ENCODE measurements around the gene DSG1.
A peak's percentile ranks its signal among the peaks of the same experiment; 100 is the strongest.
"Not testable (repeated sequence)": the region's sequence is repeated elsewhere in the genome, so short reads cannot be mapped to it uniquely, and the experiment has no call there.

DSG1 gene

DNA sequence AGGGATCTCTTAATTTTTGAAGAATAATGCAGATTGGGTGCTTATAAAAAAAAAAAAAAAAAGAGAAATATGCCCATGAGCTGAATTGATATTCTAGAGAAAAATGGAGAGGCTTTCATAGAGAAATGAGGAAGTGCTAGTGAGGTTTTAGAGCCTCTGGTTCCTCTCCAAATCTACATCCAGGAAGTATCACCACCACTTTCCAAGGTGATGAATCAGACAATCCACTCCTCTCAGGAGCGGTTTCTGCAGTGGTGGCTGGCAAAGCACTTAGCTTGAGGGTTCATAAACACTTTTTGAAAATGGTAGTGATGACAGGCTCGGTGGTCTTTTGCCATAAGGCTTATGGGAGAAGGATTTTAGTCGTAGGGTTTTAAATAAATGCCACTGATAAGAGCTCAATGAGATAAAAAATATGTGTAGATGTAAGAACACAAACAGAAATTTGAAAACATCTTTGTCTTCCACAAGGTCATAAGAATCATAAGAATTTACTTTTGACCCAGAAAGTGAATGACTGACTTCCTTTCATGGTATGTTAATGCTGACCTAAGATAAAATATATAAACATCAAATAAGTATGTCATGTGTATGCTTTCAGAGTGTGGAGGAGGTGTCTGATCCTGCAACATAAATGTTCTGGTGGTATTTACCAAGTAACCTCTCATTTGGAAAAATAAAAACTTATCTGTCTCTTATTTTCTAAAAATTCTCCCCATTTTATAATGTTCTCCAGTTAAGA, 42.1 kb upstream of the DSG1 start:
- TF ChIP-seq, protein P1, sequence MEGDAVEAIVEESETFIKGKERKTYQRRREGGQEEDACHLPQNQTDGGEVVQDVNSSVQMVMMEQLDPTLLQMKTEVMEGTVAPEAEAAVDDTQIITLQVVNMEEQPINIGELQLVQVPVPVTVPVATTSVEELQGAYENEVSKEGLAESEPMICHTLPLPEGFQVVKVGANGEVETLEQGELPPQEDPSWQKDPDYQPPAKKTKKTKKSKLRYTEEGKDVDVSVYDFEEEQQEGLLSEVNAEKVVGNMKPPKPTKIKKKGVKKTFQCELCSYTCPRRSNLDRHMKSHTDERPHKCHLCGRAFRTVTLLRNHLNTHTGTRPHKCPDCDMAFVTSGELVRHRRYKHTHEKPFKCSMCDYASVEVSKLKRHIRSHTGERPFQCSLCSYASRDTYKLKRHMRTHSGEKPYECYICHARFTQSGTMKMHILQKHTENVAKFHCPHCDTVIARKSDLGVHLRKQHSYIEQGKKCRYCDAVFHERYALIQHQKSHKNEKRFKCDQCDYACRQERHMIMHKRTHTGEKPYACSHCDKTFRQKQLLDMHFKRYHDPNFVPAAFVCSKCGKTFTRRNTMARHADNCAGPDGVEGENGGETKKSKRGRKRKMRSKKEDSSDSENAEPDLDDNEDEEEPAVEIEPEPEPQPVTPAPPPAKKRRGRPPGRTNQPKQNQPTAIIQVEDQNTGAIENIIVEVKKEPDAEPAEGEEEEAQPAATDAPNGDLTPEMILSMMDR (IDR thresholded peaks at IDR 0.05; ENCODE audit: low read depth, low read length): no peak
- in situ Hi-C loops (cut with HindIII; ENCODE audit: low sequenced_read_pairs): no loop called here
- DNase-seq (ENCODE audit: low read depth, low spot score): peak; percentile 22

DNA sequence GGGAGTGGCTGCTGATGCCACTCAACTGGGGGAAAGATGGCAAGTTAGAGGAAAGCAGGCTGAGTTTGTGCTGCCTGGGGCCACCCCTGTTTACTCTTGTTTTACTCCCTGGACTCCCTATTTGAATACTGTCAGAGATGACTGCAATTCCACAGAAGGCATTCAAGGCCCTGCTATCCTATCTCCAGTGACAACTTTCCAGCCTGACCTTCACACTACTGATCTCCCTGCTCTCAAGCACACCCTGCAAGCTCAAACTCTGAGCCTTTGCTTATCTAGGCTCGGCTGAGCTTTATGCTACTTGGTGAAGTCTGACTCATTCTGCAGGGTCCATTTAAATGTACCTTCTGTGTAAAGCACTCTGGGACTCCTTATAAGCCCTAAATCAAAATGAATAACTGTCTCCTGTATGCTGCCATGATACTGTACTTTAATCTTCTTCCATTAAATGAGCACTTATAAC, 39.3 kb upstream of the DSG1 start:
- H3K4me3 ChIP-seq (ENCODE audit: low read depth, low read length): no peak overlapping the region
- TF ChIP-seq, protein P1 (IDR thresholded peaks at IDR 0.05; ENCODE audit: low read depth, low read length): no peak
- DNase-seq (ENCODE audit: low read depth, low spot score): no peak
- in situ Hi-C loops (cut with HindIII; ENCODE audit: low sequenced_read_pairs): no loop called here

More for the DNA sequence above, 42.1 kb upstream of the DSG1 start:
- H3K4me3 ChIP-seq (ENCODE audit: low read depth, low read length): no peak overlapping the region

DNA sequence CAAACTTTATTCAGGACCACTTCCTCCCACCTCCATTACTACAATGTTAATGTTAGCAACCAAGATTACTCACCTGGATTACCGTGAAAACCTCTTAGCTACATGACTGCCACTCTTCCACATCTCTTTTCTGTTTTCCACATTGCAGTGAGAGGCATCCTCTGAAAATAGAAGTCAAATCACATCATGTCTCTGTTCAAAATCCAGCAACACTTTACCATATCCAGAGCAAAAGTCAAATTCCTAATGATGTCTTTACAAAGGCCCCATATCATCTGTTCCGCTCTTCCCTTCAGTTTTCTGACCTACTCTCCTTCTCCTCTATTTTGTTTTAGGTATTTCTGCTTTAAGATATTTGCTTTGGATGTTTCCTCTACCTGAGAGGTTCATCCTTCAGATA, 37.5 kb upstream of the DSG1 start:
- no peak overlapping the region for H3K4me3 ChIP-seq (ENCODE audit: low read depth, low read length)
- TF ChIP-seq, protein P1 (IDR thresholded peaks at IDR 0.05; ENCODE audit: low read depth, low read length): no peak
- in situ Hi-C loops (cut with HindIII; ENCODE audit: low sequenced_read_pairs): no loop called here
- DNase-seq (ENCODE audit: low read depth, low spot score): no peak

DNA sequence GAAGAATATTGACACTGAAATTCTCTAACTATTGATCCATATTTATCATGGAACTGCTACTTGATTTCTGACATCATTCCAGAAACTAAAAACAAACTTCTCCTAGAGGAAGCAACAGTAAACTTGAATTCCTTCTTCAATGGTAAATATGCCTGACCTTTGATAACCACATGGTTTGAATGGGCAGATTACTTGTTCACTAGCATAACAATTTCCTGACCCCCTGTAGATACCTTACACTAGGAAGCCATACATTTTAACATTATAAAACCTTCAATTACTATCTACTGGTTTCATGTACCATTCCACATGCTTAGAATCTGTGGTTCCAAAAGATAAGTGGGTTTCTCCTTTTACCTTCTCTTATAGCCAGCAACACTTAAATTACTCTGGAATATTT, 36.5 kb upstream of the DSG1 start:
- no peak overlapping the region for H3K4me3 ChIP-seq (ENCODE audit: low read depth, low read length)
- no peak for DNase-seq (ENCODE audit: low read depth, low spot score)
- TF ChIP-seq, protein P1 (IDR thresholded peaks at IDR 0.05; ENCODE audit: low read depth, low read length): no peak
- in situ Hi-C loops (cut with HindIII; ENCODE audit: low sequenced_read_pairs): no loop called here

DNA sequence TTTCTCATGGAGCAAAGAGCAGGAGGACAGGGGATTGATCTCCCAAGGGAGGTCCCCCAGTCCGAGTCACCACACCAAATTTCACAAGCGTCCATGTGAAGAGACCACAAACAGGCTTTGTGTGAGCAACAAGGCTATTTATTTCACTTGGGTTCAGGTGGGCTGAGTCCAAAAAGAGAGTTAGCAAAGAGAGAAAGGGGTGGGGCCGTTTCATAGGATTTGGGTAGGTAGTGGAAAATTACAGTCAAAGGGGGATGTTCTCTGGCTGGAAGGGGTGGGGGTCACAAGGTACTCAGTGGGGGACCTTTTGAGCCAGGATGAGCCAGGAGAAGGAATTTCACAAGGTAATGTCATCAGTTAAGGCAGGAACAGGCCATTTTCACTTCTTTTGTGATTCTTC, 28.5 kb upstream of the DSG1 start:
- H3K4me3 ChIP-seq (ENCODE audit: low read depth, low read length); DNase-seq (ENCODE audit: low read depth, low spot score); in situ Hi-C loops (cut with HindIII; ENCODE audit: low sequenced_read_pairs): not testable (repeated sequence)

DNA sequence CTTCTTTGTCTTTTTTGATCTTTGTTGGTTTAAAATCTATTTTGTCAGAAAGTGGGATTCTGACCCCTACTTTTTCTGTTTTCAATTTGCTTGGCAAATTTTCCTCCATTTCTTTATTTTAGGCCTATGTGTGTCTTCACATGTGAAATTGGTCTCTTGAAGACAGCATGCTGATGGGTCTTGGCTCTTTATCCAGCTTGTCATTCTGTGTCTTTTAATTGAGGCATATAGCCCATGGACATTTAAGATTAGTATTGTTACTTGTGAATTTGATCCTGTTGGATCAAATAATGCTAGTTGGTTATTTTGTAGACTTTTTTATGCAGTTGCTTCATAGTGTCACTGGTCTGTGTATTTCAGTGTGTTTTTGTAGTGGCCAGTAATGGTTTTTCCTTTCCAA, 26.3 kb upstream of the DSG1 start:
- no peak overlapping the region for H3K4me3 ChIP-seq (ENCODE audit: low read depth, low read length)
- in situ Hi-C loops (cut with HindIII; ENCODE audit: low sequenced_read_pairs): no loop called here
- no peak for DNase-seq (ENCODE audit: low read depth, low spot score)
- TF ChIP-seq, protein P1 (IDR thresholded peaks at IDR 0.05; ENCODE audit: low read depth, low read length): no peak

DNA sequence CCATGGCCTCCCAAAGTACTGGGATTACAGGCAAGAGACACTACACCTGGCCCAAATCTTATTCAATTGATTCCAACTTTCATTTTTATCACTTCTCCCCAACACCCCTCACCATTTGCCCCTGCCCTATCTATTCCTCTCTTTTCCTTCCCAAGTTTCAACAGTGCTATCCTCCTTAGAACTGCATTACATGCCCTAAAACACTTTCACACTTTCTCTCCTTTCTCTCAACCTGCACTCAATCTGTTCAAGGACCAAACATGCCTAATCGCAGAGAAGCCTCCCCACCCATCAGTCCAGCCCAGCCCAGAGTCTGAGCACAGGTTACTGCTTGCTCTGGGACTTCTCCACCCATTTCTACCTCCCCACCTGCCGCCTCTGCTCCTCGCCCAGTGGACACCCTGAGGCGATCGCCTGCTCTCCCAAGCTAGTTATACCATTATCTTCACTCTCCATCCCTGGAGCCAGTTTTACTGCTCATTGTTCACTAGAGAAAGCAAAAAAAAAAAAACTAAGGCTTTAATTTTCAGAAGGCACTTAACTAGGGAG, 23.7 kb upstream of the DSG1 start:
- in situ Hi-C loops (cut with HindIII; ENCODE audit: low sequenced_read_pairs): no loop called here
- DNase-seq (ENCODE audit: low read depth, low spot score): no peak
- TF ChIP-seq, protein P1 (IDR thresholded peaks at IDR 0.05; ENCODE audit: low read depth, low read length): no peak
- H3K4me3 ChIP-seq (ENCODE audit: low read depth, low read length): no peak overlapping the region

Data from astrocyte of the spinal cord (primary cell).